ENCODE measurements around the gene HTR3A.

The HTR3A gene

DNA sequence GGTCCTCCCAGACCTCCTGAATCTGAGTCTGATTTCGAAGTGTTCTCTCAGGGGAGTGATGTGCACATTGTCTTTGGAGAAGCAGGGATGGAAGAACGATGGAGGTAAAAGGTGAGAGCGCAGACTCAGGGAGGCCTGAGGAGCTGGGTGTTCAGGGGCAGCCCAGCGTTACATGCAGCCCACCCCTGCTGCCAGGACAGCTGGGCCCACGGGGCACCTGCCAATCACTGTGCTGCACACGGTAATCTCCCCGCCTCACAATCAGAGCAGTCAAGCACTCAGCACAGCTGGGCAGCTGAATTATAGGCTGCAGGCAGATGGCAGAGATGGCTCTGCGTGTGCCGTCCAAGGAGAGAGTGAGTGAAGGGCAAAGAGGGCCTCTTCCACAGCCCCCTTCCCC lies 17.9 kb upstream of the HTR3A start:
- H3K27ac ChIP-seq: no peak overlapping the region
- no peak for TF ChIP-seq ZFX (IDR thresholded peaks at IDR 0.05; ENCODE audit: borderline replicate concordance)
- TF ChIP-seq, protein P1, sequence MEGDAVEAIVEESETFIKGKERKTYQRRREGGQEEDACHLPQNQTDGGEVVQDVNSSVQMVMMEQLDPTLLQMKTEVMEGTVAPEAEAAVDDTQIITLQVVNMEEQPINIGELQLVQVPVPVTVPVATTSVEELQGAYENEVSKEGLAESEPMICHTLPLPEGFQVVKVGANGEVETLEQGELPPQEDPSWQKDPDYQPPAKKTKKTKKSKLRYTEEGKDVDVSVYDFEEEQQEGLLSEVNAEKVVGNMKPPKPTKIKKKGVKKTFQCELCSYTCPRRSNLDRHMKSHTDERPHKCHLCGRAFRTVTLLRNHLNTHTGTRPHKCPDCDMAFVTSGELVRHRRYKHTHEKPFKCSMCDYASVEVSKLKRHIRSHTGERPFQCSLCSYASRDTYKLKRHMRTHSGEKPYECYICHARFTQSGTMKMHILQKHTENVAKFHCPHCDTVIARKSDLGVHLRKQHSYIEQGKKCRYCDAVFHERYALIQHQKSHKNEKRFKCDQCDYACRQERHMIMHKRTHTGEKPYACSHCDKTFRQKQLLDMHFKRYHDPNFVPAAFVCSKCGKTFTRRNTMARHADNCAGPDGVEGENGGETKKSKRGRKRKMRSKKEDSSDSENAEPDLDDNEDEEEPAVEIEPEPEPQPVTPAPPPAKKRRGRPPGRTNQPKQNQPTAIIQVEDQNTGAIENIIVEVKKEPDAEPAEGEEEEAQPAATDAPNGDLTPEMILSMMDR (IDR thresholded peaks at IDR 0.05): no peak

DNA sequence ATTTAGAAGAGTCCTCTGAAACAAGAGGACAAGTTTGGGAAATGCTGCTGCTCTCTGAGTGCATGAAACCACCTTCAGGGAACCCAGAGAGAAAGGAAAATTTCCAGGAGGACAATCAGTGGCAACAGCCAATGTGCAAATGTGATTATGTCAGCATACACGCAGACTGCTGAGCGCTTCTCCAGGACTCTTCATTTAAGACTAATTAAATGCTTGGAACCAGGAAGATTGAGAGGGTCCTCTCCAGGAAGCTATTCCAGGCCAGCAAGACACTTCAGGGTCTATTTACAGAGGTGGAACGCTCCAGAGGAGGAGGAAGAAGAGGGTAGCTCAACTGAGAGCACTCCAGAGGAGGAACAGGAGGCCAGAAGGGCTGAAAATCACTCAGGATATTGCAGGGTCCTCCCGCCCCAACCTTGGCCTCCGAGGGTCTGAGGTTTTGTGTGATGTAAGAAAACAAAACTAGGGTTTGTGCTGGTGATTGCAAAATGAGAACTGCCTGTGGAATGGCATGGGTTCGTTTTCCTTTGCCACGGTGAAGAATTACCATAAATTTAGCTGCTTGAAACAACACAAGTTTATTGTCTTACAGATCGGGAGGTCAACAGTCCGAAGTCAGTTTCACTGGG lies 14.1 kb upstream of the HTR3A start:
- no peak overlapping the region for H3K27ac ChIP-seq
- no peak for TF ChIP-seq ZFX (IDR thresholded peaks at IDR 0.05; ENCODE audit: borderline replicate concordance)
- TF ChIP-seq, protein P1 (IDR thresholded peaks at IDR 0.05): no peak

DNA sequence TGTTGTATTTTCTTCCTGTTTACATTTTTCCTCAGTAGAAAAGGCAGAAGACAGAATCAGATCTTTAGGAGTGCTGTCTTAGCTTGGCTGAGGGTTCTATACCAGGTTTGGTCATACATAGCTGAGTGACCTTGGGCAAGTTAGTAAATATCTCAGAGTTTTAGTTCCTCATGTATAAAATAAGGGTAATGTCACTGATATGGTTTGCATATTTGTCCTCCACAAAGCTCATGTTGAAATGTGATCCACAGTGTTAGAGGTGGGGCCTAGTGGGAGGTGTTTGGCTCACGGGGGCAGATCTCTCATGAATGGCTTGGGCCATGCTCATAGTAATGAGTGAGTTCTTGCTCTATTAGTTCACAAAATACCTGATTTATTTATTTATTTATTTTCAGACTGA lies 7.5 kb upstream of the HTR3A start:
- H3K27ac ChIP-seq: no peak overlapping the region
- no peak for TF ChIP-seq ZFX (IDR thresholded peaks at IDR 0.05; ENCODE audit: borderline replicate concordance)
- TF ChIP-seq, protein P1 (IDR thresholded peaks at IDR 0.05): no peak

DNA sequence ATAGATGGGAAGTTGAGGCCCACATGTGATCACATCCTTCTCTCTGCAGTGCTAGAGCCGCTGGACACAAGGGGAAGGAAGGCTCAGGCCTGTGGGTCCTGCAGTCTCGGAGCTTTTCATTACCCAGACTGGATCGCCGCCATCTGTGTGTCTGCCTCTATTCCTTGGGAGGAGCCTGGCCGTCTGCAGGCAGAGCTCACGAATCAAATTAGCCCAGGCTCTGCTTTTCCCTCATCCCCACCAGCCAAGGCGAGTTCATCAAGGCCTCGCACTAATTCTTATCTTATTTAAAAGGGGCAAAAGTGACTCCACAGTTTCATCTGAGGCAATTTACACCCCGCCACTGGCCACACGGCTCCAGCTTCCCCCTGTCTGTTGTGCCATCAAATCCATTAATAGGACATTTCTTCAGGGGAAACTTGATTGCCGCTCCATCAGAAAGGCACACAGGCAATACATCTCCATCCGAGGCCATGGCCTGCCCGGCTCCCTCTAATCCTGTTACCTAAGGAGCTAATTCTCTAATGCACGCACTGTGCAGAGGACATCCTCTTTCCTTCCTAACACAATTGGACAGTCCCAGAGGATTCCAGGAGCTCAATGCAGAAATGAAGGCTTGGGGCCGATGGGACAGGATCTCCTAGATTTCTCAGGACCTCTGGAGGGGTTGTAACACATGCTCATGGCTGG lies 3.3 kb upstream of the HTR3A start:
- H3K27ac ChIP-seq: no peak overlapping the region
- no peak for TF ChIP-seq ZFX (IDR thresholded peaks at IDR 0.05; ENCODE audit: borderline replicate concordance)
- TF ChIP-seq, protein P1 (IDR thresholded peaks at IDR 0.05): no peak

DNA sequence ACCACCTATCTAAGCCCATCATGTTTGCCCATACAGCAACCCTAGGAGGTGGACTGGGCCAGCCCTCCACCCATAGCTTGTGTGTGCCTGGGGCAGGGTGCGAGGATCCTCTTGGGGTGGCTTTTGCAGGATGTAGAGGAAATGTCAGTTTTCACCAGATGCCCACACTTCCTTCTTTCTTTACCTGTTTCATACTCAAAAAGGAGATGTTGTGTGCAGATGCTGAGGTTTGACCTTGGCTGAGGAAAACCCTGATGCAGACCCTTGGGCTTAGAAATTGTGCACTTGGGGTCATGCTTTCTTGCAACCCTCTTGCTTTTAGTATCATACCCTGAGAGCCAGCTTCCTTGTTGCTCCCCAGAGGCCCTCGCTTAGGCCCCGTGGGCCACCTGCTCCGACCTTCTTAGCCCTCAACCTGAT lies 2.2 kb downstream of the HTR3A start:
- TF ChIP-seq ZFX (IDR thresholded peaks at IDR 0.05; ENCODE audit: borderline replicate concordance): no peak
- TF ChIP-seq, protein P1 (IDR thresholded peaks at IDR 0.05): no peak
- H3K27ac ChIP-seq: no peak overlapping the region

DNA sequence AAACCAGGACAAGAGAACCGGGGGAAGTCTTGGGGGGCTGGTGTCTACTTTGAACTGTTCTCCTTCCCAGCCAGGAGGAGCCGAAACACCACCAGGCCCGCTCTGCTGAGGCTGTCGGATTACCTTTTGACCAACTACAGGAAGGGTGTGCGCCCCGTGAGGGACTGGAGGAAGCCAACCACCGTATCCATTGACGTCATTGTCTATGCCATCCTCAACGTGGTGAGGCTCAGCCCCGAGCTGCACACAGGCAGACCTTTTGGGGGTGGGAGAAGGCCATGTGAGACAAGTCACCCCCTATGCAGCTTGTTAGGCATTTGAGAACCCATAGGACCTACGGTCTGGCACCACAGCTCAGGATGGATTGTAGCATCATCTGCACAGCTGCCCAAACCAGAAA lies 2.8 kb downstream of the HTR3A start:
- no peak for TF ChIP-seq ZFX (IDR thresholded peaks at IDR 0.05; ENCODE audit: borderline replicate concordance)
- TF ChIP-seq, protein P1 (IDR thresholded peaks at IDR 0.05): no peak
- H3K27ac ChIP-seq: no peak overlapping the region

DNA sequence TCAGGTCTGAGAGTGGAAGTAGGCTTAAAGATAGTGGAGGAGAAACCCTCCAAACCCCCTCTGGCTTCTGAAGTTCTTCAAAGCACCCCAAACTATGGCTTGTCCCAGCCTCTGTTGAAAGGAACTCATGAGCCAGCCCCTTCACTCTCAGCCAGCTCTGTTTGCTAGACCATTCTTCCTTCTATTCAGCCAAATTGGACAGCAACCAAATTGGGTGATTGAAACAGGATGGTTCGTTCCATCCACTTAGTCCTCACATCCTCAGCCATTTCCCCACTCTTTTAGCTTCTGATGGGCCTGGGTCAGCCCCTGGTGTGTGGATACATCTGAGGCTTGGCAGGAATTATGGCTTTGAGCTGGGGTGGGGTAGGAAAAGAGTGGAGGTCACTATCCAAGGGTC lies 4.5 kb downstream of the HTR3A start:
- H3K27ac ChIP-seq: no peak overlapping the region
- TF ChIP-seq, protein P1 (IDR thresholded peaks at IDR 0.05): no peak
- TF ChIP-seq ZFX (IDR thresholded peaks at IDR 0.05; ENCODE audit: borderline replicate concordance): no peak
